Esophagus muscularis mucosa (tissue), 4 donors: ENCODE results near the gene AP3S2.

ENCODE experiments used
- CTCF ChIP-seq, 3 experiments: fragments of 200-600 bp in 2 of 3; fragments of 450-650 bp in 1 of 3; sonication (generic) in 2 of 3; IDR thresholded peaks; one replicate each; pipeline ENCODE4 v1.5.1; 2017 to 2019; ENCODE audit warnings: antibody characterized with exemption in 3 of 3, mild to moderate bottlenecking in 2 of 3, moderate library complexity in 1 of 3
- EP300 ChIP-seq: sonication (generic); formaldehyde crosslinking; IDR thresholded peaks from one replicate; pipeline ENCODE4 v1.6.1; 2017; ENCODE audit warnings: antibody characterized with exemption
- POLR2A ChIP-seq: fragments of 450-650 bp; IDR thresholded peaks from one replicate; pipeline ENCODE4 v1.6.1; 2017; ENCODE audit warnings: antibody characterized with exemption, moderate library complexity, mild to moderate bottlenecking, low read depth

GRCh38 chr15:89781055-89781454, 112.7 kb downstream of the AP3S2 start:
- TF ChIP-seq CTCF (IDR thresholded peaks at IDR 0.05): no peak
- no peak for TF ChIP-seq EP300
- no peak for TF ChIP-seq POLR2A
